MM.1S (cell line): Measurements from ENCODE around the gene CCT5.

Experiments
- EZH2 ChIP-seq: fragments of 300-600 bp; sonication (generic); optimal IDR thresholded peaks from 2 replicates; pipeline ENCODE3; 2017; ENCODE audit warnings: low read depth, mild to moderate bottlenecking, antibody characterized with exemption, low read length, mixed read lengths
- EZH2phosphoT487 ChIP-seq: fragments of 300-600 bp; sonication (generic); IDR thresholded peaks from 2 replicates; pipeline ENCODE4 v1.6.1; 2018; ENCODE audit warnings: antibody characterized with exemption, low read length
- TF ChIP-seq, protein P1 (sequence below): fragments of 300-600 bp; sonication (generic); IDR thresholded peaks from 2 replicates; pipeline ENCODE4 v1.5.1; 2016; ENCODE audit warnings: antibody characterized with exemption, low read length, mixed read lengths

DNA sequence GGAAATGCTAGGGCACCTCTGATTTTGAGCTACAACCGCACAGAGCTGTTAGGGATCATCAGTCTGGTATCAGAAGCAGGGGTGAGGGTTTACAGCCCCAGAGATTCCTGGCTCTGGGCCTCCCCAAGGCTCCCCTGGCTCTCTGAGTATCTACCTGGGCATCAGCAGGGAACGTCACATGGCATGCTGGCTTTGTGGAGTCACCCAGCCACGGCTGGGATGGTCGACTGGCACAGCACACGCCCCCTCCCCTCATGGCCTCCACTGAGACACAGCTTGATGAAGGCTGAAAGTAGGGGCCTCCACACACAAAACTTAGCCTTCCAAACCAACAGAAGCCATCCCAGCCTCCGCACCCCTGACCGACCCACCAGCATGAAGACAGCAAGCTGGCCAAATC lies 17.1 kb upstream of the CCT5 start:
- TF ChIP-seq EZH2 (no peak), EZH2phosphoT487 (no peak)
- TF ChIP-seq, protein P1, sequence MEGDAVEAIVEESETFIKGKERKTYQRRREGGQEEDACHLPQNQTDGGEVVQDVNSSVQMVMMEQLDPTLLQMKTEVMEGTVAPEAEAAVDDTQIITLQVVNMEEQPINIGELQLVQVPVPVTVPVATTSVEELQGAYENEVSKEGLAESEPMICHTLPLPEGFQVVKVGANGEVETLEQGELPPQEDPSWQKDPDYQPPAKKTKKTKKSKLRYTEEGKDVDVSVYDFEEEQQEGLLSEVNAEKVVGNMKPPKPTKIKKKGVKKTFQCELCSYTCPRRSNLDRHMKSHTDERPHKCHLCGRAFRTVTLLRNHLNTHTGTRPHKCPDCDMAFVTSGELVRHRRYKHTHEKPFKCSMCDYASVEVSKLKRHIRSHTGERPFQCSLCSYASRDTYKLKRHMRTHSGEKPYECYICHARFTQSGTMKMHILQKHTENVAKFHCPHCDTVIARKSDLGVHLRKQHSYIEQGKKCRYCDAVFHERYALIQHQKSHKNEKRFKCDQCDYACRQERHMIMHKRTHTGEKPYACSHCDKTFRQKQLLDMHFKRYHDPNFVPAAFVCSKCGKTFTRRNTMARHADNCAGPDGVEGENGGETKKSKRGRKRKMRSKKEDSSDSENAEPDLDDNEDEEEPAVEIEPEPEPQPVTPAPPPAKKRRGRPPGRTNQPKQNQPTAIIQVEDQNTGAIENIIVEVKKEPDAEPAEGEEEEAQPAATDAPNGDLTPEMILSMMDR: no peak
